Measurements from ENCODE around the gene HLCS. TPM values are rescaled to one million over a fixed set of nuclear protein-coding genes. Genes with fewer than 3 reads are reported as not detected.

HLCS gene
- total and polyA plus RNA-seq, 2 of the 8 experiments (the other 6 are each of a cell fraction or from before 2014, with no cell fraction given): 4.7 to 12.2 TPM

- Histone ChIP-seq H3K4me2 (ENCODE audit: insufficient read depth in 1 of 2, low read depth in 2 of 2, low read length in 2 of 2) (no peak overlapping the region), H3K18ac (ENCODE audit: extremely low read depth, low read length) (no peak overlapping the region), H3K4me1 (replicated peaks in 1 of 4; ENCODE audit: control insufficient read depth in 3 of 4, insufficient read depth in 4 of 4, low read length in 3 of 4) (0 out of 7 replicates have a peak, but pooled peaks cover 0 to 3% (median 0%) of the 10 kb centered on the region in 4 experiments), H3K23ac (ENCODE audit: insufficient read length) (no peak overlapping the region), H3K79me2 (ENCODE audit: control insufficient read depth in 1 of 2, insufficient read depth in 2 of 2, low read length in 2 of 2) (no peaks in the 10 kb centered on the region), H3K23me2 (ENCODE audit: low read depth, low read length) (no peaks in the 10 kb centered on the region; the same call in 1 of the 2 replicates), H3K9ac (replicated peaks in 1 of 4; ENCODE audit: extremely low read depth in 1 of 4, low read depth in 3 of 4, low read length in 3 of 4) (no peak overlapping the region), H2AK5ac (ENCODE audit: low read depth, low read length) (no peak overlapping the region), H4K8ac (ENCODE audit: extremely low read depth, insufficient read depth, low read length) (no peak overlapping the region), H3K56ac (replicated peaks; ENCODE audit: insufficient read length, low read depth, low read length) (no peak overlapping the region), H3K4ac (replicated peaks; ENCODE audit: insufficient read length, low read depth, low read length) (no peak overlapping the region), H2BK20ac (ENCODE audit: low read length) (no peak overlapping the region), H4K5ac (ENCODE audit: insufficient read length, low read depth, low read length) (no peak overlapping the region), H3K36me3 (ENCODE audit: control insufficient read depth in 2 of 4, insufficient read depth in 4 of 4, low read length in 3 of 4) (no peaks in the 10 kb centered on the region), H3K27ac (ENCODE audit: low read depth, low read length) (no peak overlapping the region), H3K9me3 (ENCODE audit: insufficient read depth in 2 of 2, low read depth in 1 of 2, low read length in 1 of 2) (no peaks in the 10 kb centered on the region), H3K27me3 (replicated peaks in 1 of 4; ENCODE audit: control insufficient read depth in 3 of 4, extremely low read depth in 1 of 4, insufficient read depth in 3 of 4, low read length in 3 of 4) (no peaks in the 10 kb centered on the region), H2BK15ac (ENCODE audit: low read length) (no peak overlapping the region), H2BK120ac (replicated peaks; ENCODE audit: low read depth, low read length) (no peak overlapping the region), H3K79me1 (ENCODE audit: low read depth, low read length) (no peaks in the 10 kb centered on the region; the same call in 1 of the 2 replicates), H4K91ac (replicated peaks; ENCODE audit: insufficient read length, low read length) (no peak overlapping the region), H2BK5ac (ENCODE audit: low read depth, low read length) (no peak overlapping the region), H3K14ac (ENCODE audit: insufficient read length) (no peak overlapping the region), H3K4me3 (ENCODE audit: extremely low read depth in 1 of 4, insufficient read depth in 2 of 4, low read depth in 3 of 4, low read length in 4 of 4) (no peak overlapping the region), H2AFZ (ENCODE audit: low read length) (no peak overlapping the region), H4K20me1 (replicated peaks in 1 of 2; ENCODE audit: control insufficient read depth in 1 of 2, insufficient read depth in 2 of 2, low read length in 2 of 2) (no peaks in the 10 kb centered on the region), H2BK12ac (ENCODE audit: low read depth, low read length) (no peak overlapping the region)
- 89% methylated on average over 8 of the region's 8 CpGs; no CpG with 5 or more reads in 1 of the 2 experiments for WGBS, 2 experiments (ENCODE audit: extremely low coverage in 1 of 2, insufficient coverage in 1 of 2, insufficient read length in 1 of 2, insufficient replicate concordance in 2 of 2, low coverage in 1 of 2, low lambda C conversion rate in 2 of 2, missing lambda C conversion rate in 1 of 2)
- ChIA-PET POLR2A (ENCODE audit: partially characterized antibody) (no interaction called here), CTCF (ENCODE audit: partially characterized antibody) (interaction anchor here (0.7 to 2.6 kb wide), 4 partner anchors 11 to 220 kb away, joined by 4 to 6 read pairs (median 5); no protein-coding TSS in a partner anchor)
- no peak for DNase-seq (ENCODE audit: low read depth in 1 of 2, low spot score in 2 of 2)
- TF ChIP-seq RAD21 (IDR thresholded peaks at IDR 0.05 in 1 of 2, conservative IDR thresholded peaks at IDR 0.05 in 1 of 2; ENCODE audit: low read depth in 2 of 2, low read length in 2 of 2): peak in 1 of 2 experiments; percentile 3; a peak in 1 of 4 replicates
- TF ChIP-seq CEBPB (IDR thresholded peaks at IDR 0.05; ENCODE audit: low read depth, low read length): no peak
- FAIRE-seq: no peak
Measured at GRCh38 chr21:36860736-36861594, 105.5 kb downstream of the HLCS start.

All from H1 (cell line).